OCI-LY3 (cell line): Measurements from ENCODE around the gene DPY19L1.
"Not testable (repeated sequence)": the region's sequence is repeated elsewhere in the genome, so short reads cannot be mapped to it uniquely, and the experiment has no call there.

Experiments
- H2AFZ ChIP-seq: fragments of 200-600, 300-600 bp; shearing (Covaris generic); 2 replicates; pipeline ENCODE4 v1.6.0; 2014; ENCODE audit warnings: antibody characterized with exemption, low read depth, low read length
- H3K27ac ChIP-seq: fragments of 200-600, 300-600 bp; sonication (generic); 2 replicates; pipeline ENCODE4 v1.5.1; 2014; ENCODE audit warnings: mild to moderate bottlenecking, low read length, moderate library complexity, mixed read lengths
- H3K27me3 ChIP-seq: fragments of 200-600, 300-600 bp; sonication (generic); 2 replicates; pipeline ENCODE4 v1.6.1; 2014; ENCODE audit warnings: low read depth, low read length, mixed read lengths
- H3K36me3 ChIP-seq: fragments of 200-600, 300-600 bp; sonication (generic); replicated peaks from 2 replicates; pipeline ENCODE3; 2014; ENCODE audit warnings: low read depth, low read length, mixed read lengths
- H3K4me1 ChIP-seq: fragments of 300-600, 200-600 bp; sonication (generic); 2 replicates; pipeline ENCODE4 v1.6.1; 2014; ENCODE audit warnings: low read length, mixed read lengths
- H3K4me2 ChIP-seq: fragments of 200-600, 300-600 bp; sonication (generic); 2 replicates; pipeline ENCODE4 v1.6.1; 2014; ENCODE audit warnings: low read length, mixed read lengths
- H3K4me3 ChIP-seq: fragments of 300-600, 200-600 bp; sonication (generic); 2 replicates; pipeline ENCODE4 v1.5.1; 2014; ENCODE audit warnings: antibody characterized with exemption, mild to moderate bottlenecking, low read length, moderate library complexity
- H3K79me2 ChIP-seq: fragments of 300-600, 200-600 bp; shearing (Covaris generic); 2 replicates; pipeline ENCODE4 v1.6.1; 2014; ENCODE audit warnings: mild to moderate bottlenecking, low read length, mixed read lengths
- H3K9ac ChIP-seq: fragments of 300-600, 200-600 bp; shearing (Covaris generic); 2 replicates; pipeline ENCODE4 v1.6.0; 2014; ENCODE audit warnings: mild to moderate bottlenecking, low read length, moderate library complexity
- H3K9me3 ChIP-seq: fragments of 200-600, 300-600 bp; shearing (Covaris generic); 2 replicates; pipeline ENCODE4 v1.6.1; 2014; ENCODE audit warnings: low read length, mixed read lengths; ENCODE audit not compliant: insufficient read depth
- H4K20me1 ChIP-seq: fragments of 200-600, 300-600 bp; sonication (generic); 2 replicates; pipeline ENCODE4 v1.6.1; 2016; ENCODE audit warnings: low read length, mixed read lengths; ENCODE audit not compliant: insufficient read depth
- CTCF ChIP-seq: fragments of 200-600, 300-600 bp; sonication (generic); IDR thresholded peaks from 2 replicates; pipeline ENCODE4 v1.5.1; 2014; ENCODE audit warnings: antibody characterized with exemption, low read length, low read depth
- EZH2phosphoT487 ChIP-seq: fragments of 200-600 bp; shearing (Covaris generic); IDR thresholded peaks from 2 replicates; pipeline ENCODE4 v1.6.1; 2018; ENCODE audit warnings: antibody characterized with exemption, mixed run types, low read depth

The DPY19L1 gene

GRCh38 chr7:34982371-34983019 is 54.8 kb downstream of the DPY19L1 start:
- Histone ChIP-seq H3K4me2 (no peak overlapping the region), H3K9ac (no peak overlapping the region), H3K79me2 (no peaks in the 10 kb centered on the region), H2AFZ (no peak overlapping the region), H3K27ac (no peak overlapping the region), H3K9me3 (no peaks in the 10 kb centered on the region), H3K36me3 (no peaks in the 10 kb centered on the region), H3K27me3 (no peaks in the 10 kb centered on the region), H4K20me1 (no peaks in the 10 kb centered on the region), H3K4me3 (no peak overlapping the region), H3K4me1 (peaks cover 11% of the 10 kb centered on the region)
- no peak for TF ChIP-seq EZH2phosphoT487
- TF ChIP-seq CTCF, result no peak

- not testable (repeated sequence) for H3K9ac ChIP-seq, H3K79me2 ChIP-seq, H3K27ac ChIP-seq, H3K27me3 ChIP-seq, H3K9me3 ChIP-seq, H3K4me3 ChIP-seq, H2AFZ ChIP-seq, H3K4me1 ChIP-seq, H3K36me3 ChIP-seq, H4K20me1 ChIP-seq, H3K4me2 ChIP-seq
Measured at GRCh38 chr7:34979124-34979523, 58.2 kb downstream of the DPY19L1 start.

GRCh38 chr7:34973400-34973760 is 63.9 kb downstream of the DPY19L1 start:
- no peak overlapping the region for H3K4me3 ChIP-seq
- H4K20me1 ChIP-seq, result no peaks in the 10 kb centered on the region
- TF ChIP-seq EZH2phosphoT487 (no peak), CTCF (no peak)
- H3K4me2 ChIP-seq, result no peak overlapping the region
- no peak overlapping the region for H3K9ac ChIP-seq
- H3K27ac ChIP-seq, result no peak overlapping the region
- H3K4me1 ChIP-seq, result peaks cover 15% of the 10 kb centered on the region
- H3K27me3 ChIP-seq, result no peaks in the 10 kb centered on the region
- H3K9me3 ChIP-seq, result no peaks in the 10 kb centered on the region
- no peak overlapping the region for H2AFZ ChIP-seq
- no peaks in the 10 kb centered on the region for H3K36me3 ChIP-seq
- H3K79me2 ChIP-seq, result no peaks in the 10 kb centered on the region

GRCh38 chr7:34972739-34973399 is 64.4 kb downstream of the DPY19L1 start:
- H3K9me3 ChIP-seq, H3K9ac ChIP-seq, H3K79me2 ChIP-seq, H3K4me3 ChIP-seq, H3K36me3 ChIP-seq, H4K20me1 ChIP-seq, H2AFZ ChIP-seq, H3K27me3 ChIP-seq: not testable (repeated sequence)
- H3K4me2 ChIP-seq, result peak overlapping the region; percentile 55
- 0 out of 2 replicates have a peak overlapping the region, but pooled peaks have one; percentile 15 for H3K27ac ChIP-seq
- H3K4me1 ChIP-seq, result peaks cover 15% of the 10 kb centered on the region

- not testable (repeated sequence) for H2AFZ ChIP-seq, H3K36me3 ChIP-seq
Measured at GRCh38 chr7:34967818-34968217, 69.5 kb downstream of the DPY19L1 start.

GRCh38 chr7:34966504-34966903 is 70.8 kb downstream of the DPY19L1 start:
- not testable (repeated sequence) for H3K9ac ChIP-seq, H3K27ac ChIP-seq, H3K36me3 ChIP-seq

More at GRCh38 chr7:34967818-34968217, 69.5 kb downstream of the DPY19L1 start:
- not testable (repeated sequence) for H4K20me1 ChIP-seq, H3K9me3 ChIP-seq, H3K4me1 ChIP-seq, H3K27me3 ChIP-seq, H3K9ac ChIP-seq, H3K4me3 ChIP-seq, H3K79me2 ChIP-seq, H3K4me2 ChIP-seq, H3K27ac ChIP-seq

More at GRCh38 chr7:34966504-34966903, 70.8 kb downstream of the DPY19L1 start:
- not testable (repeated sequence) for H3K4me2 ChIP-seq, H4K20me1 ChIP-seq, H3K4me1 ChIP-seq, H3K79me2 ChIP-seq, H3K9me3 ChIP-seq, H3K4me3 ChIP-seq, H2AFZ ChIP-seq, H3K27me3 ChIP-seq
